ENCODE data around the gene USP9X. TPM values are rescaled to one million over a fixed set of nuclear protein-coding genes. Genes with fewer than 3 reads are reported as not detected.

The USP9X gene
- total RNA-seq, 4 donors from 2014 or later, result 90.3 to 120 (median 110) TPM

DNA sequence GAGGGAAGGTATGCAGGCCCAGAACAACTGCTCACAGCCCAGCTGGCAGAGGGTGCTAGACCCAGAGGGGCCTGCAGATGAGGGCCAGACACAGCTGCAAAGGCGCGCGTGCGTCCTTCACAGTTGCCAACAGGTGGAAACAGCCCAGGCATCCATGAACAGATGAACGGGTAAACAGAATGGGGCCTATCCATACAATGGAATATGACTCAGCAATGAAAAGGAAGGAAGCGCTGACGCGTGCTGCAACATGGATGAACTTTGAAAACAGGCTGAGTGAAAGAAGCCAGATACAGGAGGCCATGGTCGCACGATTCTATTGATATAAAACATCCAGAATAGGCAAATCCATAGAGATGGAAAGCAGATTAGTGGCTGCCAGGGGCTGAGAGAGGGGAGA is 165.6 kb downstream of the USP9X start:
- H3K4me1 ChIP-seq, result peaks cover 0 to 5% of the 10 kb centered on the region in 2 donors
- H3K27me3 ChIP-seq, result peaks cover 0 to 5% (median 4%) of the 10 kb centered on the region in 3 donors
- intact Hi-C loops (cut with DNase I; ENCODE audit: low total_unique reads) (loop anchor here (5.0 kb wide), 1 partner anchor 599 kb away; no protein-coding TSS in a partner anchor), in situ Hi-C loops (cut with MboI; ENCODE audit: low sequenced_read_pairs in 4 of 4) (loop anchor here in 1 of 4 donors (10.0 kb wide), 1 partner anchor 596 kb away; no protein-coding TSS in a partner anchor)
- no peak overlapping the region for H3K4me3 ChIP-seq
- ATAC-seq (no peak), DNase-seq (no peak)
- H3K9me3 ChIP-seq, result no peaks in the 10 kb centered on the region
- H3K36me3 ChIP-seq, result no peaks in the 10 kb centered on the region
- TF ChIP-seq, protein P1, sequence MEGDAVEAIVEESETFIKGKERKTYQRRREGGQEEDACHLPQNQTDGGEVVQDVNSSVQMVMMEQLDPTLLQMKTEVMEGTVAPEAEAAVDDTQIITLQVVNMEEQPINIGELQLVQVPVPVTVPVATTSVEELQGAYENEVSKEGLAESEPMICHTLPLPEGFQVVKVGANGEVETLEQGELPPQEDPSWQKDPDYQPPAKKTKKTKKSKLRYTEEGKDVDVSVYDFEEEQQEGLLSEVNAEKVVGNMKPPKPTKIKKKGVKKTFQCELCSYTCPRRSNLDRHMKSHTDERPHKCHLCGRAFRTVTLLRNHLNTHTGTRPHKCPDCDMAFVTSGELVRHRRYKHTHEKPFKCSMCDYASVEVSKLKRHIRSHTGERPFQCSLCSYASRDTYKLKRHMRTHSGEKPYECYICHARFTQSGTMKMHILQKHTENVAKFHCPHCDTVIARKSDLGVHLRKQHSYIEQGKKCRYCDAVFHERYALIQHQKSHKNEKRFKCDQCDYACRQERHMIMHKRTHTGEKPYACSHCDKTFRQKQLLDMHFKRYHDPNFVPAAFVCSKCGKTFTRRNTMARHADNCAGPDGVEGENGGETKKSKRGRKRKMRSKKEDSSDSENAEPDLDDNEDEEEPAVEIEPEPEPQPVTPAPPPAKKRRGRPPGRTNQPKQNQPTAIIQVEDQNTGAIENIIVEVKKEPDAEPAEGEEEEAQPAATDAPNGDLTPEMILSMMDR (IDR thresholded peaks at IDR 0.05 in 4 of 5, conservative IDR thresholded peaks at IDR 0.05 in 1 of 5), result no peak
- no peak for TF ChIP-seq POLR2A (IDR thresholded peaks at IDR 0.05)
- no peak overlapping the region for H3K27ac ChIP-seq

DNA sequence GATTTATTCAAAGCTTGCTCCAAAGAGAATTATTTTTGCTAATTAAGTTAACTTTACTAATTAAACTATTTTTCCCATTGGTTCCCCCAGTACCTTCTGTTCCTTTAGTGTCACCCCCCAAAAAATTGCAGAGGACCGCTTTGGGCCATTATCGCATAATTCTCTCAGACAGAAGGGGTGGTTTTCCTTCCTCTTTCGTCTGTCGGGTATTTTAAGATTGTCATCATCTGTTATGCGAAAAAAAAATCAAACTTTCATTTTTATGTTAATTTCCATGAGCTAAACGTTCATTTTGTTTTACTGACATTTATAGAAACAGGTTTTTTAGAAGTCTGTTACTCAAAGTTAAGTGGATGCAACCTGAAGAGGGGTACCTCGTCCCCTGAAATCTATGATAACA is 172.6 kb downstream of the USP9X start:
- DNase-seq (no peak), ATAC-seq (no peak)
- H3K9me3 ChIP-seq, result no peaks in the 10 kb centered on the region
- in situ Hi-C loops (cut with MboI; ENCODE audit: low sequenced_read_pairs in 4 of 4) (loop anchor here in 1 of 4 donors (10.0 kb wide), 1 partner anchor 603 kb away; no protein-coding TSS in a partner anchor), intact Hi-C loops (cut with DNase I; ENCODE audit: low total_unique reads) (no loop called here)
- H3K4me3 ChIP-seq, result no peak overlapping the region
- H3K36me3 ChIP-seq, result no peaks in the 10 kb centered on the region
- peaks cover 0 to 5% of the 10 kb centered on the region in 2 donors for H3K4me1 ChIP-seq
- peaks cover 0 to 4% (median 3%) of the 10 kb centered on the region in 3 donors for H3K27me3 ChIP-seq
- TF ChIP-seq, protein P1 (IDR thresholded peaks at IDR 0.05 in 4 of 5, conservative IDR thresholded peaks at IDR 0.05 in 1 of 5), result no peak
- no peak for TF ChIP-seq POLR2A (IDR thresholded peaks at IDR 0.05)
- H3K27ac ChIP-seq, result no peak overlapping the region

DNA sequence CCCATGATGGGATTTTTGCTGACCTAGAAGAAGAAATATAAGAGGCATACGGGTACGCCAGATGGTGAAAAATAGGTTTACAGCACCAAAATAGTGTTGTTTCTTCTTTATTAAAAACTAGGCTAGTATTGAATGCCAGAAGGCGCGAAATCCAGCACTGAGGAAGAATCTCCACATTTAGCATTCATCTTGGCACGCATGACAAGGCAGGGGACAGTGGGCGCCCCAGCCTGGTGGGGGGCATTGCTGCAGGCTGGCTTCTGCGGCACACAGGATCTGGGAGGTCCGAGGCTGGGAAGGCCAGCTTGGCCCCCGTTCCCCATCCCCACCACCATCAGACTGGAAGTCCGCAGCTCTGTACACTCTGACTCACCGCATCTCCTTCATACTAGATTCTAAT is 173.0 kb downstream of the USP9X start:
- DNase-seq (no peak), ATAC-seq (no peak)
- Histone ChIP-seq H3K4me1 (peaks cover 0 to 3% of the 10 kb centered on the region in 2 donors), H3K36me3 (no peaks in the 10 kb centered on the region), H3K9me3 (no peaks in the 10 kb centered on the region), H3K27ac (no peak overlapping the region), H3K27me3 (peaks cover 0 to 4% (median 0%) of the 10 kb centered on the region in 3 donors), H3K4me3 (no peak overlapping the region)
- no peak for TF ChIP-seq POLR2A (IDR thresholded peaks at IDR 0.05)
- TF ChIP-seq, protein P1 (IDR thresholded peaks at IDR 0.05 in 4 of 5, conservative IDR thresholded peaks at IDR 0.05 in 1 of 5), result no peak
- intact Hi-C loops (cut with DNase I; ENCODE audit: low total_unique reads), result no loop called here
- in situ Hi-C loops (cut with MboI; ENCODE audit: low sequenced_read_pairs in 4 of 4), result loop anchor here in 1 of 4 donors (10.0 kb wide), 1 partner anchor 603 kb away; no protein-coding TSS in a partner anchor

DNA sequence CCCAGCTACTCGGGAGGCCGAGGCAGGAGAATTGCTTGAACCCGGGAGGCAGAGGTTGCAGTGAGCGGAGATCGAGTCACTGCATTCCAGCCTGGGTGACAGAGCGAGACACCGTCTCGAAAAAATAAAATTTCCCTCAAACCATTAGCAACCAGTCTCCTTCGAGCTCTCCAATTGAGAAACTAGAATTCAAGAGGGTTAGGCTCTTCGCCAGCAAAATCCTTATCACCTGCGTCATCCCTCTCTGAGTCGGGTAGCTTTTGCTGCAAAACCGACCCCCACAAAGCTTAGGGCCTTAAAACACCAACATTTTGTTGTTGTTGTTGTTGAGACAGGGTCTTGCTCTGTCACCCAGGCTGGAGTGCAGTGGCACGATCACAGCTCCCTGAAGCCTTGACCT is 173.6 kb downstream of the USP9X start:
- H3K27ac ChIP-seq, result no peak overlapping the region
- H3K9me3 ChIP-seq, result no peaks in the 10 kb centered on the region
- ATAC-seq, result no peak
- no peaks in the 10 kb centered on the region for H3K4me1 ChIP-seq
- TF ChIP-seq POLR2A (IDR thresholded peaks at IDR 0.05), result no peak
- TF ChIP-seq, protein P1 (IDR thresholded peaks at IDR 0.05 in 4 of 5, conservative IDR thresholded peaks at IDR 0.05 in 1 of 5), result no peak
- in situ Hi-C loops (cut with MboI; ENCODE audit: low sequenced_read_pairs in 4 of 4), result loop anchor here in 1 of 4 donors (10.0 kb wide), 1 partner anchor 604 kb away; no protein-coding TSS in a partner anchor
- no peaks in the 10 kb centered on the region for H3K27me3 ChIP-seq
- no peak overlapping the region for H3K4me3 ChIP-seq
- H3K36me3 ChIP-seq, result no peaks in the 10 kb centered on the region
- no peak for DNase-seq
- intact Hi-C loops (cut with DNase I; ENCODE audit: low total_unique reads), result no loop called here

Measured in gastrocnemius medialis (tissue), 4 donors.